Neural cell (in vitro differentiated cells): ENCODE measurements around the gene DCTN1. TPM values are rescaled to one million over a fixed set of nuclear protein-coding genes. Genes with fewer than 3 reads are reported as not detected.

ENCODE experiments used
- H2AFZ ChIP-seq: fragments of 200-600, 300-800 bp; sonication (generic), shearing (Covaris generic); 2 replicates; pipeline ENCODE4 v1.6.0; 2014; ENCODE audit warnings: low read depth, mild to moderate bottlenecking, antibody characterized with exemption, low read length, moderate library complexity
- H3F3A ChIP-seq: fragments of 200-600 bp; shearing (Covaris generic); 2 replicates; pipeline ENCODE4 v1.6.1; 2016; ENCODE audit warnings: mild to moderate bottlenecking, moderate library complexity, mixed read lengths, antibody characterized with exemption, low read length; ENCODE audit not compliant: insufficient read depth, poor library complexity, severe bottlenecking
- H3K27ac ChIP-seq: fragments of 200-600, 300-800 bp; sonication (generic), shearing (Covaris generic); 2 replicates; pipeline ENCODE4 v1.5.1; 2014; ENCODE audit warnings: mild to moderate bottlenecking, low read length, moderate library complexity
- H3K27me3 ChIP-seq: fragments of 300-800, 200-600 bp; sonication (generic), shearing (Covaris generic); 2 replicates; pipeline ENCODE4 v1.6.0; 2014; ENCODE audit warnings: mild to moderate bottlenecking, low read depth, low read length, moderate library complexity; ENCODE audit not compliant: insufficient read depth
- H3K36me3 ChIP-seq: fragments of 300-800, 200-600 bp; sonication (generic), shearing (Covaris generic); 2 replicates; pipeline ENCODE4 v1.5.1; 2014; ENCODE audit warnings: mild to moderate bottlenecking, antibody characterized with exemption, low read length, moderate library complexity; ENCODE audit not compliant: insufficient read depth
- H3K4me2 ChIP-seq: fragments of 300-800, 200-600 bp; sonication (generic), shearing (Covaris generic); 2 replicates; pipeline ENCODE4 v1.6.0; 2014; ENCODE audit warnings: mild to moderate bottlenecking, low read length
- H3K4me3 ChIP-seq: fragments of 300-800, 200-600 bp; sonication (generic), shearing (Covaris generic); 2 replicates; pipeline ENCODE4 v1.5.1; 2014; ENCODE audit warnings: mild to moderate bottlenecking, low read length, moderate library complexity
- H3K79me2 ChIP-seq: fragments of 200-600 bp; shearing (Covaris generic); replicated peaks from 2 replicates; pipeline ENCODE4 v1.6.0; 2014; ENCODE audit warnings: mild to moderate bottlenecking, low read length, moderate library complexity; ENCODE audit not compliant: insufficient read depth
- H3K9ac ChIP-seq: fragments of 300-800, 200-600 bp; sonication (generic), shearing (Covaris generic); 2 replicates; pipeline ENCODE4 v1.6.1; 2016; ENCODE audit warnings: mild to moderate bottlenecking, low read length, mixed read lengths
- H3K9me2 ChIP-seq: fragments of 200-600 bp; shearing (Covaris generic); 2 replicates; pipeline ENCODE4 v1.6.1; 2016; ENCODE audit warnings: mild to moderate bottlenecking, low read length, mixed read lengths; ENCODE audit not compliant: insufficient read depth
- H3K9me3 ChIP-seq: fragments of 200-600, 300-800 bp; sonication (generic), shearing (Covaris generic); 2 replicates; pipeline ENCODE4 v1.6.1; 2016; ENCODE audit warnings: mild to moderate bottlenecking, mixed run types, low read length, moderate library complexity, mixed read lengths
- H4K20me1 ChIP-seq: fragments of 200-600 bp; shearing (Covaris generic); 2 replicates; pipeline ENCODE4 v1.6.1; 2016; ENCODE audit warnings: mild to moderate bottlenecking, mixed run types; ENCODE audit not compliant: insufficient read depth
- EP300 ChIP-seq: fragments of 450-650 bp; conservative IDR thresholded peaks from 2 replicates; pipeline ENCODE4 v1.6.1; 2014; ENCODE audit warnings: antibody characterized with exemption, mild to moderate bottlenecking, moderate library complexity; ENCODE audit not compliant: poor library complexity, severe bottlenecking
- EZH2 ChIP-seq: fragments of 200-600, 300-800 bp; shearing (Covaris generic), sonication (generic); IDR thresholded peaks from 2 replicates; pipeline ENCODE4 v1.6.1; 2014; ENCODE audit warnings: antibody characterized with exemption, low read length, borderline replicate concordance, mild to moderate bottlenecking; ENCODE audit not compliant: insufficient read depth, poor library complexity, severe bottlenecking
- MXI1 ChIP-seq: fragments of 450-650 bp; conservative IDR thresholded peaks from 2 replicates; pipeline ENCODE4 v1.6.1; 2014; ENCODE audit warnings: antibody characterized with exemption, mild to moderate bottlenecking; ENCODE audit not compliant: poor library complexity, severe bottlenecking
- POLR2AphosphoS5 ChIP-seq: IDR thresholded peaks from 2 replicates; pipeline ENCODE4 v1.6.1; 2012
- RAD21 ChIP-seq: fragments of 450-650 bp; conservative IDR thresholded peaks from 2 replicates; pipeline ENCODE4 v1.6.1; 2014; ENCODE audit warnings: antibody characterized with exemption, mild to moderate bottlenecking, moderate library complexity
- SMC3 ChIP-seq: fragments of 450-650 bp; conservative IDR thresholded peaks from 2 replicates; pipeline ENCODE4 v1.6.1; 2014; ENCODE audit warnings: antibody characterized with exemption, mild to moderate bottlenecking, moderate library complexity; ENCODE audit not compliant: poor library complexity
- TAF1 ChIP-seq: IDR thresholded peaks from 2 replicates; pipeline ENCODE4 v1.6.1; 2012; ENCODE audit warnings: low read depth
- polyA plus RNA-seq: library from polyadenylated mRNA; depleted of rRNA; stranded (reverse); fragments of >200 nt; gene quantifications from 2 replicates; pipeline ENCODE4 v1.2.3, GENCODE V29; 2014
- TF ChIP-seq, protein P1 (sequence below): IDR thresholded peaks from 2 replicates; pipeline ENCODE4 v1.6.1; 2012; ENCODE audit warnings: borderline replicate concordance
- TF ChIP-seq, protein P2 (sequence below): fragments of 450-650 bp; IDR thresholded peaks from 2 replicates; pipeline ENCODE4 v1.5.1; 2014; ENCODE audit warnings: antibody characterized with exemption, mild to moderate bottlenecking, moderate library complexity; ENCODE audit not compliant: poor library complexity, severe bottlenecking

DCTN1 gene
- polyA plus RNA-seq, 1 donor from 2014 or later: 160 TPM

DNA sequence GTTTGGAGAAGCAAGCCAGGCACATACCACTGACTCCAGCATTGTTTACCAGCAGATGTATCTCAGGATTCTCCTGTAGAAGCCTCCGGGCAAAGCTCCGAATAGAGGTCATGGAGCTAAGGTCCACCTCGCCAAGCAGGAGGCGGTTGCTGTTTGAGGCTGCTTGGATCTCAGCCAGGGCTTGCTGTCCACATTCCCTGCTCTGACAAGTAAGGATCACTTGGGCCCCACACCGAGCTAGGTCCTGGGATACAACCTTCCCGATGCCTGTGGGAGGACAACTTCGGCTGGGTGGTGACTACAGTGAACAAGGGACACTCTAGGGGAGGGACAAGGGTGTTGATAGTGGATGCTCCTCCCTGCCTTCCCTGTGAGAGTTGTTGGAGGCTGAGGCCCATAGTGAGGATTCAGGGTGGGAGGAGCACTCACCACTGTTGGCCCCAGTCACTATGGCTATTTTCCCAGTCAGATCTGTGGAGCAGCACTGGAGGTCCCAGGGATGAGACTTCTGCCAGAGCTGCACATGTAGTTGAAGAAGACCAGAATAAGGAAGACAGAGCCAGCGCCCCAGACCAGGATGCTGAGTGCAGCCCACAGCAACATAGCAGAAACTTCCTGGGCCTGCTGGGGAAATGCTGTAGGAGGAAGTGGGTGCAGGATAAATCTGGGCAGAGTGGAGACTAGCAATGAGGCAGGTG lies 33.0 kb upstream of the DCTN1 start:
- no peak overlapping the region for H2AFZ ChIP-seq

DNA sequence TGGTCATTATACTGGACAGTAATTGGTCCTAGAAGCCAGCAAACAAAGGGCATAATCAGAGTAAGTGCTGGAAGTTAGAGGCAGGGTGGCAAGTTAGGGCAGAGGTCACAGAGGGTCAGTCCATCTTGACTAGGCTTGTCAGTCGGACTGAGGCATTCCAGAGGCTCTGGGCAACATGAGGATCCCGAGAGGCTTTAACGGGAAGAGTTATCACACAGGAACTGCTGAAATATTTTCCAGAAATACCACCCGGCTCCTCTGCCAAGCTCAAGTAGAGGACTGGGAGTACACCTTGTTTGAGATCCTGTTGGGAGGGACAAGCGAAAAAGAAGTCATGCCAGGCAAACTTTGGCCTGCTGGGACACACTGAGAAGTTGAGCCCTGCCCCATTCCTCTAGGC lies 27.6 kb upstream of the DCTN1 start:
- Histone ChIP-seq H3K4me2 (no peak overlapping the region), H3K4me3 (no peak overlapping the region), H3K9ac (no peak overlapping the region), H3K36me3 (no peaks in the 10 kb centered on the region), H3K9me3 (no peaks in the 10 kb centered on the region), H3K9me2 (no peaks in the 10 kb centered on the region), H2AFZ (no peak overlapping the region), H3K79me2 (no peaks in the 10 kb centered on the region), H3K27me3 (no peaks in the 10 kb centered on the region), H3F3A (no peaks in the 10 kb centered on the region), H3K27ac (no peak overlapping the region), H4K20me1 (no peaks in the 10 kb centered on the region)
- TF ChIP-seq RAD21 (no peak), EP300 (no peak), POLR2AphosphoS5 (no peak), TAF1 (no peak), SMC3 (no peak), MXI1 (no peak), EZH2 (no peak)
- TF ChIP-seq, protein P1, sequence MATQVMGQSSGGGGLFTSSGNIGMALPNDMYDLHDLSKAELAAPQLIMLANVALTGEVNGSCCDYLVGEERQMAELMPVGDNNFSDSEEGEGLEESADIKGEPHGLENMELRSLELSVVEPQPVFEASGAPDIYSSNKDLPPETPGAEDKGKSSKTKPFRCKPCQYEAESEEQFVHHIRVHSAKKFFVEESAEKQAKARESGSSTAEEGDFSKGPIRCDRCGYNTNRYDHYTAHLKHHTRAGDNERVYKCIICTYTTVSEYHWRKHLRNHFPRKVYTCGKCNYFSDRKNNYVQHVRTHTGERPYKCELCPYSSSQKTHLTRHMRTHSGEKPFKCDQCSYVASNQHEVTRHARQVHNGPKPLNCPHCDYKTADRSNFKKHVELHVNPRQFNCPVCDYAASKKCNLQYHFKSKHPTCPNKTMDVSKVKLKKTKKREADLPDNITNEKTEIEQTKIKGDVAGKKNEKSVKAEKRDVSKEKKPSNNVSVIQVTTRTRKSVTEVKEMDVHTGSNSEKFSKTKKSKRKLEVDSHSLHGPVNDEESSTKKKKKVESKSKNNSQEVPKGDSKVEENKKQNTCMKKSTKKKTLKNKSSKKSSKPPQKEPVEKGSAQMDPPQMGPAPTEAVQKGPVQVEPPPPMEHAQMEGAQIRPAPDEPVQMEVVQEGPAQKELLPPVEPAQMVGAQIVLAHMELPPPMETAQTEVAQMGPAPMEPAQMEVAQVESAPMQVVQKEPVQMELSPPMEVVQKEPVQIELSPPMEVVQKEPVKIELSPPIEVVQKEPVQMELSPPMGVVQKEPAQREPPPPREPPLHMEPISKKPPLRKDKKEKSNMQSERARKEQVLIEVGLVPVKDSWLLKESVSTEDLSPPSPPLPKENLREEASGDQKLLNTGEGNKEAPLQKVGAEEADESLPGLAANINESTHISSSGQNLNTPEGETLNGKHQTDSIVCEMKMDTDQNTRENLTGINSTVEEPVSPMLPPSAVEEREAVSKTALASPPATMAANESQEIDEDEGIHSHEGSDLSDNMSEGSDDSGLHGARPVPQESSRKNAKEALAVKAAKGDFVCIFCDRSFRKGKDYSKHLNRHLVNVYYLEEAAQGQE: no peak
- TF ChIP-seq, protein P2, sequence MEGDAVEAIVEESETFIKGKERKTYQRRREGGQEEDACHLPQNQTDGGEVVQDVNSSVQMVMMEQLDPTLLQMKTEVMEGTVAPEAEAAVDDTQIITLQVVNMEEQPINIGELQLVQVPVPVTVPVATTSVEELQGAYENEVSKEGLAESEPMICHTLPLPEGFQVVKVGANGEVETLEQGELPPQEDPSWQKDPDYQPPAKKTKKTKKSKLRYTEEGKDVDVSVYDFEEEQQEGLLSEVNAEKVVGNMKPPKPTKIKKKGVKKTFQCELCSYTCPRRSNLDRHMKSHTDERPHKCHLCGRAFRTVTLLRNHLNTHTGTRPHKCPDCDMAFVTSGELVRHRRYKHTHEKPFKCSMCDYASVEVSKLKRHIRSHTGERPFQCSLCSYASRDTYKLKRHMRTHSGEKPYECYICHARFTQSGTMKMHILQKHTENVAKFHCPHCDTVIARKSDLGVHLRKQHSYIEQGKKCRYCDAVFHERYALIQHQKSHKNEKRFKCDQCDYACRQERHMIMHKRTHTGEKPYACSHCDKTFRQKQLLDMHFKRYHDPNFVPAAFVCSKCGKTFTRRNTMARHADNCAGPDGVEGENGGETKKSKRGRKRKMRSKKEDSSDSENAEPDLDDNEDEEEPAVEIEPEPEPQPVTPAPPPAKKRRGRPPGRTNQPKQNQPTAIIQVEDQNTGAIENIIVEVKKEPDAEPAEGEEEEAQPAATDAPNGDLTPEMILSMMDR: no peak

More for the DNA sequence above, 33.0 kb upstream of the DCTN1 start:
- no peaks in the 10 kb centered on the region for H3F3A ChIP-seq
- H3K9me2 ChIP-seq: no peaks in the 10 kb centered on the region
- no peak overlapping the region for H3K9ac ChIP-seq
- H3K27me3 ChIP-seq: no peaks in the 10 kb centered on the region
- no peak overlapping the region for H3K27ac ChIP-seq
- no peak overlapping the region for H3K4me2 ChIP-seq
- no peaks in the 10 kb centered on the region for H3K79me2 ChIP-seq
- H3K36me3 ChIP-seq: no peaks in the 10 kb centered on the region
- no peak overlapping the region for H3K4me3 ChIP-seq
- TF ChIP-seq MXI1 (no peak), TAF1 (no peak), SMC3 (no peak), EP300 (no peak), RAD21 (no peak), POLR2AphosphoS5 (no peak), EZH2 (no peak)
- TF ChIP-seq, protein P1: no peak
- TF ChIP-seq, protein P2: no peak
- no peaks in the 10 kb centered on the region for H4K20me1 ChIP-seq
- H3K9me3 ChIP-seq: no peaks in the 10 kb centered on the region
